NCI-H2227 treated with DMSO at 0.1 percent for 48 hours (cell line): ENCODE measurements around the gene CREB5.

Source experiments
- DNase-seq: peaks from one replicate; lab custom pipeline; 2025; lab: John Stamatoyannopoulos, UW

CREB5 gene

GRCh38 chr7:28435152-28435551 is 22.8 kb downstream of the CREB5 start:
- DNase-seq, result no peak

- no peak for DNase-seq
Measured at GRCh38 chr7:28435732-28436378, 23.5 kb downstream of the CREB5 start.

- peak; percentile 81 for DNase-seq
Measured at GRCh38 chr7:28440055-28440601, 27.8 kb downstream of the CREB5 start.

GRCh38 chr7:28442540-28443420 is 30.5 kb downstream of the CREB5 start:
- no peak for DNase-seq

- no peak for DNase-seq
Measured at GRCh38 chr7:28446131-28446530, 33.8 kb downstream of the CREB5 start.

GRCh38 chr7:28447071-28447470 is 34.8 kb downstream of the CREB5 start:
- DNase-seq, result no peak

- no peak for DNase-seq
Measured at GRCh38 chr7:28448708-28449107, 36.4 kb downstream of the CREB5 start.

GRCh38 chr7:28452681-28453080 is 40.4 kb downstream of the CREB5 start:
- DNase-seq, result no peak

GRCh38 chr7:28455486-28455885 is 43.2 kb downstream of the CREB5 start:
- no peak for DNase-seq

- DNase-seq, result no peak
Measured at GRCh38 chr7:28456044-28456443, 43.7 kb downstream of the CREB5 start.

- DNase-seq, result no peak
Measured at GRCh38 chr7:28458732-28459131, 46.4 kb downstream of the CREB5 start.

- no peak for DNase-seq
Measured at GRCh38 chr7:28459306-28459705, 47.0 kb downstream of the CREB5 start.

- DNase-seq, result no peak
Measured at GRCh38 chr7:28465697-28466096, 53.4 kb downstream of the CREB5 start.

- DNase-seq, result no peak
Measured at GRCh38 chr7:28466341-28466740, 54.0 kb downstream of the CREB5 start.

- DNase-seq, result no peak
Measured at GRCh38 chr7:28466885-28467284, 54.6 kb downstream of the CREB5 start.

GRCh38 chr7:28469562-28469961 is 57.2 kb downstream of the CREB5 start:
- no peak for DNase-seq

- no peak for DNase-seq
Measured at GRCh38 chr7:28470344-28470743, 58.0 kb downstream of the CREB5 start.

GRCh38 chr7:28472332-28472731 is 60.0 kb downstream of the CREB5 start:
- DNase-seq, result no peak

- DNase-seq, result no peak
Measured at GRCh38 chr7:28473571-28474281, 61.4 kb downstream of the CREB5 start.

- peak; percentile 7 for DNase-seq
Measured at GRCh38 chr7:28474282-28474638, 61.9 kb downstream of the CREB5 start.

GRCh38 chr7:28474640-28475039 is 62.3 kb downstream of the CREB5 start:
- DNase-seq, result no peak

GRCh38 chr7:28477041-28477442 is 64.7 kb downstream of the CREB5 start:
- no peak for DNase-seq

GRCh38 chr7:28478656-28479055 is 66.3 kb downstream of the CREB5 start:
- DNase-seq, result peak; percentile 35
